NCI-H2029 treated with DMSO at 0.1 percent for 48 hours (cell line): ENCODE measurements around the gene ZER1.
A peak's percentile ranks its signal among the peaks of the same experiment; 100 is the strongest.
"Not testable (repeated sequence)": the region's sequence is repeated elsewhere in the genome, so short reads cannot be mapped to it uniquely, and the experiment has no call there.

Source experiments
- DNase-seq: peaks from one replicate; lab custom pipeline; 2025; lab: John Stamatoyannopoulos, UW

ZER1 gene

GRCh38 chr9:128787659-128788058 lies 15.9 kb upstream of the ZER1 start:
- no peak for DNase-seq

- DNase-seq, result peak; percentile 57
Measured at GRCh38 chr9:128786681-128787601, 15.2 kb upstream of the ZER1 start, which contains the start of gene TBC1D13. TBC1D13 (plus strand) TSS chr9:128787253; CDS start chr9:128787354, 101 bp downstream.

- DNase-seq, result no peak
Measured at GRCh38 chr9:128785427-128785826, 13.7 kb upstream of the ZER1 start.

- DNase-seq, result no peak
Measured at GRCh38 chr9:128782669-128783068, 10.9 kb upstream of the ZER1 start.

- DNase-seq, result no peak
Measured at GRCh38 chr9:128781187-128782070, 9.7 kb upstream of the ZER1 start.

GRCh38 chr9:128780093-128780492 lies 8.4 kb upstream of the ZER1 start:
- not testable (repeated sequence) for DNase-seq

GRCh38 chr9:128774804-128775203 lies 3.1 kb upstream of the ZER1 start:
- DNase-seq, result no peak

- DNase-seq, result no peak
Measured at GRCh38 chr9:128773049-128773448, 1.3 kb upstream of the ZER1 start.

GRCh38 chr9:128771094-128771721 lies 519 bp downstream of the ZER1 start:
- DNase-seq, result no peak

- no peak for DNase-seq
Measured at GRCh38 chr9:128770286-128771030, 1.3 kb downstream of the ZER1 start.

- DNase-seq, result no peak
Measured at GRCh38 chr9:128768606-128769005, 3.1 kb downstream of the ZER1 start.

- no peak for DNase-seq
Measured at GRCh38 chr9:128765499-128765898, 6.2 kb downstream of the ZER1 start.

- no peak for DNase-seq
Measured at GRCh38 chr9:128764361-128764760, 7.4 kb downstream of the ZER1 start.

- no peak for DNase-seq
Measured at GRCh38 chr9:128762671-128763449, 8.9 kb downstream of the ZER1 start.

GRCh38 chr9:128757602-128758001 lies 14.1 kb downstream of the ZER1 start:
- DNase-seq, result no peak

- DNase-seq, result no peak
Measured at GRCh38 chr9:128753627-128754026, 18.1 kb downstream of the ZER1 start.

GRCh38 chr9:128750926-128751595 lies 20.7 kb downstream of the ZER1 start:
- no peak for DNase-seq

GRCh38 chr9:128747241-128747640 lies 24.5 kb downstream of the ZER1 start:
- no peak for DNase-seq

GRCh38 chr9:128743421-128743820 lies 28.3 kb downstream of the ZER1 start:
- DNase-seq, result no peak

- no peak for DNase-seq
Measured at GRCh38 chr9:128742401-128742800, 29.3 kb downstream of the ZER1 start.
